ENCODE results near the gene TMEM86A.

DNA sequence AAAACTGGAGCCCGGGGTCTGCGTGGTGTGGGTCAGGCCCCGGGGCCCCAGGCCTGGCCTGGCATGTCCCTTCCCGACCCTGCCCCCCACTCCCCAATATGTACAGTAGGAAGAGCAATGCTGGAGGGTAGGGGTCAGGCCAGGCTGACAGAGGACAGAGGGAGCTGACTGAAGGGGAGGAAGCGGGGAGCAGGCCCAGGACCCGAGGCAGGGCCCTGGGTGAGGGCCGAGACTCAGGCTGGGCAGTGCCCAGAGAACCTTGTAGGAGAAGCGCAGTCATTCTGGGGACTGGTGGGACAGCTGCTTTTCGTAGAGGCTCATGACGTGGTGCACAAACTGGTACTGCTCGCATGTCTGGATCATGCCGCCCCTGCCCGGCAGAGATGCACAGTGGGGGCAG lies 30.1 kb downstream of the TMEM86A start:
- no peak for TF ChIP-seq POLR2A (IDR thresholded peaks at IDR 0.05)
- TF ChIP-seq, protein P1, sequence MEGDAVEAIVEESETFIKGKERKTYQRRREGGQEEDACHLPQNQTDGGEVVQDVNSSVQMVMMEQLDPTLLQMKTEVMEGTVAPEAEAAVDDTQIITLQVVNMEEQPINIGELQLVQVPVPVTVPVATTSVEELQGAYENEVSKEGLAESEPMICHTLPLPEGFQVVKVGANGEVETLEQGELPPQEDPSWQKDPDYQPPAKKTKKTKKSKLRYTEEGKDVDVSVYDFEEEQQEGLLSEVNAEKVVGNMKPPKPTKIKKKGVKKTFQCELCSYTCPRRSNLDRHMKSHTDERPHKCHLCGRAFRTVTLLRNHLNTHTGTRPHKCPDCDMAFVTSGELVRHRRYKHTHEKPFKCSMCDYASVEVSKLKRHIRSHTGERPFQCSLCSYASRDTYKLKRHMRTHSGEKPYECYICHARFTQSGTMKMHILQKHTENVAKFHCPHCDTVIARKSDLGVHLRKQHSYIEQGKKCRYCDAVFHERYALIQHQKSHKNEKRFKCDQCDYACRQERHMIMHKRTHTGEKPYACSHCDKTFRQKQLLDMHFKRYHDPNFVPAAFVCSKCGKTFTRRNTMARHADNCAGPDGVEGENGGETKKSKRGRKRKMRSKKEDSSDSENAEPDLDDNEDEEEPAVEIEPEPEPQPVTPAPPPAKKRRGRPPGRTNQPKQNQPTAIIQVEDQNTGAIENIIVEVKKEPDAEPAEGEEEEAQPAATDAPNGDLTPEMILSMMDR (IDR thresholded peaks at IDR 0.05), result no peak

Measured in ovary (tissue), 3 donors.